Esophagus squamous epithelium (tissue), 5 donors: ENCODE data around the gene LEUTX. TPM values are rescaled to one million over a fixed set of nuclear protein-coding genes. Genes with fewer than 3 reads are reported as not detected.
"Not testable (repeated sequence)": the region's sequence is repeated elsewhere in the genome, so short reads cannot be mapped to it uniquely, and the experiment has no call there.

ENCODE experiments used
- DNase-seq: peaks from one replicate; lab custom pipeline; 2025; lab: John Stamatoyannopoulos, UW
- H3K27ac ChIP-seq, 4 donors: fragments of 200-600 bp; sonication (generic); one replicate each; pipeline ENCODE4 v1.5.1; 2016 to 2019; ENCODE audit warnings: mild to moderate bottlenecking in 1 of 4
- H3K27me3 ChIP-seq, 4 donors: fragments of 200-600 bp; sonication (generic); 1 replicate in 3 of 4; 2 replicates in 1 of 4; pipeline versions ENCODE4 v1.5.1 to v1.6.0; 2017 to 2021; ENCODE audit warnings: antibody characterized with exemption in 1 of 4
- H3K36me3 ChIP-seq, 3 donors: fragments of 200-600 bp; sonication (generic); one replicate each; pipeline ENCODE4 v1.5.1; 2016 to 2019
- H3K4me1 ChIP-seq, 3 donors: fragments of 200-600 bp; sonication (generic); one replicate each; pipeline ENCODE4 v1.5.1; 2017 to 2019
- H3K4me3 ChIP-seq, 4 donors: fragments of 200-600 bp; sonication (generic); 1 replicate in 3 of 4; 2 replicates in 1 of 4; pipeline ENCODE4 v1.5.1; 2016 to 2019; ENCODE audit warnings: mild to moderate bottlenecking in 2 of 4, moderate library complexity in 1 of 4
- H3K9me3 ChIP-seq, 3 donors: fragments of 200-600 bp; sonication (generic); one replicate each; pipeline ENCODE4 v1.5.1; 2016 to 2019
- CTCF ChIP-seq, 6 experiments: fragments of 450-650 bp in 4 of 6; fragments of 200-600 bp in 2 of 6; sonication (generic) in 2 of 6; IDR thresholded peaks; one replicate each; pipeline ENCODE4 v1.5.1; 2016 to 2019; ENCODE audit warnings: antibody characterized with exemption in 6 of 6, mild to moderate bottlenecking in 4 of 6, moderate library complexity in 4 of 6
- POLR2A ChIP-seq, 4 donors: fragments of 450-650 bp; IDR thresholded peaks; one replicate each; pipeline ENCODE4 v1.6.1; 2017; ENCODE audit warnings: antibody characterized with exemption in 4 of 4, mild to moderate bottlenecking in 4 of 4, moderate library complexity in 3 of 4
- WGBS, 2 donors: methylation state at CpG; one replicate each; pipeline ENCODE4 v1.1.5; 2018; 5-methylcytosine and 5-hydroxymethylcytosine counted together
- intact Hi-C: fragments of 100-400 bp; cut with DNase I; formaldehyde crosslinking; loops from one replicate; pipeline ENCODE4 v1.15.0; 2022
- total RNA-seq, 4 donors: library from RNA; depleted of rRNA; stranded (reverse); fragments of >200 nt; gene quantifications; one replicate each; pipeline ENCODE4 v1.1.0, GENCODE V29; 2016
- donor health status: DM: yes; HTN: yes; CAD: no.

LEUTX gene
- total RNA-seq, 4 donors from 2014 or later: not detected

- no peaks in the 10 kb centered on the region for H3K9me3 ChIP-seq
- WGBS, 2 donors: 80 to 83% methylated on average over 5 of the region's 5 CpGs
- no peak overlapping the region for H3K27ac ChIP-seq
- no peak for TF ChIP-seq POLR2A (IDR thresholded peaks at IDR 0.05)
- no peak for TF ChIP-seq CTCF (IDR thresholded peaks at IDR 0.05)
- intact Hi-C loops: no loop called here
- DNase-seq: no peak
- no peaks in the 10 kb centered on the region for H3K36me3 ChIP-seq
- H3K27me3 ChIP-seq: peaks cover 0 to 9% (median 0%) of the 10 kb centered on the region in 4 donors
- no peaks in the 10 kb centered on the region for H3K4me1 ChIP-seq
- H3K4me3 ChIP-seq: no peak overlapping the region
Measured at GRCh38 chr19:39807846-39808364, 29.3 kb downstream of the LEUTX start.

- H3K4me1 ChIP-seq, H3K27me3 ChIP-seq, H3K36me3 ChIP-seq, DNase-seq, H3K9me3 ChIP-seq, H3K4me3 ChIP-seq, H3K27ac ChIP-seq, intact Hi-C loops: not testable (repeated sequence)
- WGBS, 2 donors: 43 to 54% methylated on average over 7 of the region's 7 CpGs
Measured at GRCh38 chr19:39808688-39809087, 30.0 kb downstream of the LEUTX start.

- no peak overlapping the region for H3K4me3 ChIP-seq
- peaks cover 0 to 8% (median 0%) of the 10 kb centered on the region in 3 donors for H3K4me1 ChIP-seq
- intact Hi-C loops: no loop called here
- DNase-seq: no peak
- no peak overlapping the region for H3K27ac ChIP-seq
- no peaks in the 10 kb centered on the region for H3K9me3 ChIP-seq
- no peak for TF ChIP-seq POLR2A (IDR thresholded peaks at IDR 0.05)
- TF ChIP-seq CTCF (IDR thresholded peaks at IDR 0.05): no peak
- WGBS, 2 donors: 93% methylated on average over 4 of the region's 4 CpGs
- H3K36me3 ChIP-seq: no peaks in the 10 kb centered on the region
- no peaks in the 10 kb centered on the region for H3K27me3 ChIP-seq
Measured at GRCh38 chr19:39809368-39809767, 30.7 kb downstream of the LEUTX start.

- intact Hi-C loops: no loop called here
- DNase-seq: no peak
- H3K27ac ChIP-seq: no peak overlapping the region
Measured at GRCh38 chr19:39810424-39810823, 31.8 kb downstream of the LEUTX start.

GRCh38 chr19:39811064-39811463 is 32.4 kb downstream of the LEUTX start:
- no peaks in the 10 kb centered on the region for H3K36me3 ChIP-seq
- no peak for DNase-seq
- intact Hi-C loops: no loop called here
- WGBS, 2 donors: 81 to 97% methylated on average over 2 to 4 of the region's 4 CpGs
- no peak for TF ChIP-seq CTCF (IDR thresholded peaks at IDR 0.05)
- TF ChIP-seq POLR2A (IDR thresholded peaks at IDR 0.05): no peak
- no peak overlapping the region for H3K4me3 ChIP-seq
- H3K9me3 ChIP-seq: no peaks in the 10 kb centered on the region
- H3K4me1 ChIP-seq: peaks cover 0 to 8% (median 0%) of the 10 kb centered on the region in 3 donors
- H3K27me3 ChIP-seq: no peaks in the 10 kb centered on the region
- no peak overlapping the region for H3K27ac ChIP-seq

More at GRCh38 chr19:39810424-39810823, 31.8 kb downstream of the LEUTX start:
- no peaks in the 10 kb centered on the region for H3K36me3 ChIP-seq
- peaks cover 0 to 8% (median 0%) of the 10 kb centered on the region in 3 donors for H3K4me1 ChIP-seq
- no peaks in the 10 kb centered on the region for H3K9me3 ChIP-seq
- TF ChIP-seq CTCF (IDR thresholded peaks at IDR 0.05): no peak
- TF ChIP-seq POLR2A (IDR thresholded peaks at IDR 0.05): no peak
- H3K27me3 ChIP-seq: no peaks in the 10 kb centered on the region
- WGBS, 2 donors: 82 to 91% methylated on average over 4 of the region's 4 CpGs
- H3K4me3 ChIP-seq: no peak overlapping the region
